ENCODE measurements around the gene SGIP1. TPM values are rescaled to one million over a fixed set of nuclear protein-coding genes. Genes with fewer than 3 reads are reported as not detected.

Gene SGIP1
- total and polyA plus RNA-seq, 9 donors = 1.7 to 3.1 (median 2.4) TPM

DNA sequence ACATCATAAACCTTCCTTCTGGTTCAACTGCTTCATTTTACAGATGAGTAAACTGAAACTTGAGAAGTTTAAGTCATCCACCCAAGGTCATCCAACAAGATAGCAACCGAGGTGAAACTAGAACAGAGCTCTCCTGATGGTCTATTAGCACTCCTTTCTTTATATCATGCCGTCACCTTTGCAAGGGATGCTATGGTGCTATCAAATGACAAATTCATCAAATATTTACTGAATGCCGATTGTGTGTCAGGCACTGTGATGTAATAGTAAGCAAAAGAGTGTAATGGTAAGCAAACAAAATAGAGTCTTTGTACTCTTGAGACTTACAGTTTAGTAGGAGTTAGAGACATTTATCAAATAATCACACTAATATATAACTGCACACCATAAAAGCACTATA, 14.0 kb upstream of the SGIP1 start:
- DNase-seq = no peak
- no peaks in the 10 kb centered on the region for H3K27me3 ChIP-seq (ENCODE audit: control insufficient read depth, insufficient read depth, low read length)
- no peak overlapping the region for H3K4me3 ChIP-seq (ENCODE audit: low read length)
- H3K9me3 ChIP-seq (replicated peaks; ENCODE audit: control insufficient read depth, low read depth, low read length) = no peaks in the 10 kb centered on the region
- H3K4me1 ChIP-seq (ENCODE audit: control insufficient read depth, insufficient read depth, low read length) = no peaks in the 10 kb centered on the region
- no peaks in the 10 kb centered on the region for H3K36me3 ChIP-seq (ENCODE audit: control insufficient read depth, insufficient read depth, low read length)
- no CpG with 5 or more reads among the region's 3 CpGs for WGBS (ENCODE audit: insufficient coverage)
- no peak overlapping the region for H3K27ac ChIP-seq (ENCODE audit: low read length)

GRCh38 chr1:66520655-66521054, 13.3 kb upstream of the SGIP1 start:
- Histone ChIP-seq H3K4me1 (ENCODE audit: control insufficient read depth, insufficient read depth, low read length) (no peaks in the 10 kb centered on the region), H3K4me3 (ENCODE audit: low read length) (no peak overlapping the region), H3K27me3 (ENCODE audit: control insufficient read depth, insufficient read depth, low read length) (no peaks in the 10 kb centered on the region), H3K27ac (ENCODE audit: low read length) (no peak overlapping the region), H3K36me3 (ENCODE audit: control insufficient read depth, insufficient read depth, low read length) (no peaks in the 10 kb centered on the region), H3K9me3 (replicated peaks; ENCODE audit: control insufficient read depth, low read depth, low read length) (no peaks in the 10 kb centered on the region)
- 69% methylated on average over 5 of the region's 6 CpGs for WGBS (ENCODE audit: insufficient coverage)
- no peak for DNase-seq

GRCh38 chr1:66521721-66522365, 12.1 kb upstream of the SGIP1 start:
- DNase-seq = no peak
- no CpG with 5 or more reads among the region's 3 CpGs for WGBS (ENCODE audit: insufficient coverage)

GRCh38 chr1:66523562-66523961, 10.4 kb upstream of the SGIP1 start:
- H3K4me3 ChIP-seq (ENCODE audit: low read length) = no peak overlapping the region
- no peaks in the 10 kb centered on the region for H3K9me3 ChIP-seq (replicated peaks; ENCODE audit: control insufficient read depth, low read depth, low read length)
- no peaks in the 10 kb centered on the region for H3K36me3 ChIP-seq (ENCODE audit: control insufficient read depth, insufficient read depth, low read length)
- H3K4me1 ChIP-seq (ENCODE audit: control insufficient read depth, insufficient read depth, low read length) = no peaks in the 10 kb centered on the region
- H3K27me3 ChIP-seq (ENCODE audit: control insufficient read depth, insufficient read depth, low read length) = no peaks in the 10 kb centered on the region
- no peak overlapping the region for H3K27ac ChIP-seq (ENCODE audit: low read length)
- DNase-seq = no peak

More at GRCh38 chr1:66521721-66522365, 12.1 kb upstream of the SGIP1 start:
- Histone ChIP-seq H3K4me3 (ENCODE audit: low read length) (no peak overlapping the region), H3K27ac (ENCODE audit: low read length) (no peak overlapping the region), H3K36me3 (ENCODE audit: control insufficient read depth, insufficient read depth, low read length) (no peaks in the 10 kb centered on the region), H3K4me1 (ENCODE audit: control insufficient read depth, insufficient read depth, low read length) (no peaks in the 10 kb centered on the region), H3K27me3 (ENCODE audit: control insufficient read depth, insufficient read depth, low read length) (no peaks in the 10 kb centered on the region), H3K9me3 (replicated peaks; ENCODE audit: control insufficient read depth, low read depth, low read length) (no peaks in the 10 kb centered on the region)

DNA sequence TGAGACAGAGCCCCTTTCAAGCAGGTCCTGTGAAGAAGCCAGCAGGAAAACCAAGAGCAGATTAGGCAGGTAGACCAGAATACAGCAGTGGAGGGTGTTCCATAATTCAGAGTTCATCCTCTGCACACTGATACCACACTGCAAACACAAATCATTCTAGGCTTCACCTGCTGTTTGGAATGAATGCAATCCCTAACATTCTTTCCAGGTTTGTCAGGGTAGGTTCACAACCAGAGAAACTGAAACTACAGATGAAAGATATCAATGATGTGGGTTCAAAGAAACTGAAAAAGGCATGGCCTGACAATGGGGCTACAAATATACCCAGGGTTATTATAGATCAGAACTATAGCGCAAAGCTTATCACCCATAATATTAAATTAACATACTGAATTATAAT, 8.9 kb upstream of the SGIP1 start:
- no peaks in the 10 kb centered on the region for H3K4me1 ChIP-seq (ENCODE audit: control insufficient read depth, insufficient read depth, low read length)
- no CpG with 5 or more reads among the region's 1 CpG for WGBS (ENCODE audit: insufficient coverage)
- H3K27ac ChIP-seq (ENCODE audit: low read length) = no peak overlapping the region
- no peaks in the 10 kb centered on the region for H3K9me3 ChIP-seq (replicated peaks; ENCODE audit: control insufficient read depth, low read depth, low read length)
- H3K36me3 ChIP-seq (ENCODE audit: control insufficient read depth, insufficient read depth, low read length) = no peaks in the 10 kb centered on the region
- no peak for DNase-seq
- H3K4me3 ChIP-seq (ENCODE audit: low read length) = no peak overlapping the region
- no peaks in the 10 kb centered on the region for H3K27me3 ChIP-seq (ENCODE audit: control insufficient read depth, insufficient read depth, low read length)

DNA sequence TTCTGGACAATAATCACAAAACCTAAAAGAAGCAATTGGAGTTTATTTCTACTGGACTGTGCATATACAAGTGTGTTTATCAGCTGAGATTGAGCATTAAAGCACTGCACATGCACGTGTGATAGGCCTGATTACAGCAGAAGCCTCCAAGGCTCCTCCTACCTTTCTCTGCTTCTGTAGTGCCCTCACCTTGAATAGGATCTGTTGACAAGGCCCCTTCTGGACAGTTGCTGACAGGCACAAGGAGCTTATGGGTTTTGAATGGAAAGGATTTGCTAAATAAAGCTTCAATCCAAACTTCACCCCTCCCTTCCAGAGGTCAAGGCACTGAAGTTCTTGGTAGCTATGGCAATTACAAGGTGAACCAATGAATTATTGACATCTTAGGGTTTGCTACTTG, 7.9 kb upstream of the SGIP1 start:
- DNase-seq = no peak
- Histone ChIP-seq H3K27me3 (ENCODE audit: control insufficient read depth, insufficient read depth, low read length) (no peaks in the 10 kb centered on the region), H3K36me3 (ENCODE audit: control insufficient read depth, insufficient read depth, low read length) (no peaks in the 10 kb centered on the region), H3K4me1 (ENCODE audit: control insufficient read depth, insufficient read depth, low read length) (no peaks in the 10 kb centered on the region), H3K4me3 (ENCODE audit: low read length) (no peak overlapping the region), H3K9me3 (replicated peaks; ENCODE audit: control insufficient read depth, low read depth, low read length) (no peaks in the 10 kb centered on the region), H3K27ac (ENCODE audit: low read length) (no peak overlapping the region)
- WGBS (ENCODE audit: insufficient coverage) = no CpG with 5 or more reads among the region's 1 CpG

- no peak for DNase-seq
- WGBS (ENCODE audit: insufficient coverage) = no CpG with 5 or more reads among the region's 2 CpGs
- Histone ChIP-seq H3K4me1 (ENCODE audit: control insufficient read depth, insufficient read depth, low read length) (no peaks in the 10 kb centered on the region), H3K27ac (ENCODE audit: low read length) (no peak overlapping the region), H3K9me3 (replicated peaks; ENCODE audit: control insufficient read depth, low read depth, low read length) (no peaks in the 10 kb centered on the region), H3K36me3 (ENCODE audit: control insufficient read depth, insufficient read depth, low read length) (no peaks in the 10 kb centered on the region), H3K4me3 (ENCODE audit: low read length) (no peak overlapping the region), H3K27me3 (ENCODE audit: control insufficient read depth, insufficient read depth, low read length) (no peaks in the 10 kb centered on the region)
Measured at GRCh38 chr1:66526991-66527390, 7.0 kb upstream of the SGIP1 start.

GRCh38 chr1:66527686-66528085, 6.3 kb upstream of the SGIP1 start:
- Histone ChIP-seq H3K9me3 (replicated peaks; ENCODE audit: control insufficient read depth, low read depth, low read length) (no peaks in the 10 kb centered on the region), H3K4me3 (ENCODE audit: low read length) (no peak overlapping the region), H3K27me3 (ENCODE audit: control insufficient read depth, insufficient read depth, low read length) (peaks cover 1% of the 10 kb centered on the region), H3K4me1 (ENCODE audit: control insufficient read depth, insufficient read depth, low read length) (peaks cover 2% of the 10 kb centered on the region), H3K36me3 (ENCODE audit: control insufficient read depth, insufficient read depth, low read length) (no peaks in the 10 kb centered on the region), H3K27ac (ENCODE audit: low read length) (no peak overlapping the region)
- 33% methylated on average over 1 of the region's 2 CpGs for WGBS (ENCODE audit: insufficient coverage)
- peak; percentile 27 for DNase-seq

GRCh38 chr1:66528580-66528979, 5.4 kb upstream of the SGIP1 start:
- no peaks in the 10 kb centered on the region for H3K9me3 ChIP-seq (replicated peaks; ENCODE audit: control insufficient read depth, low read depth, low read length)
- DNase-seq = no peak
- no peak overlapping the region for H3K4me3 ChIP-seq (ENCODE audit: low read length)
- no peak overlapping the region for H3K27ac ChIP-seq (ENCODE audit: low read length)
- no peaks in the 10 kb centered on the region for H3K36me3 ChIP-seq (ENCODE audit: control insufficient read depth, insufficient read depth, low read length)
- peaks cover 7% of the 10 kb centered on the region for H3K27me3 ChIP-seq (ENCODE audit: control insufficient read depth, insufficient read depth, low read length)
- WGBS (ENCODE audit: insufficient coverage) = no CpG with 5 or more reads among the region's 1 CpG
- peaks cover 9% of the 10 kb centered on the region for H3K4me1 ChIP-seq (ENCODE audit: control insufficient read depth, insufficient read depth, low read length)

DNA sequence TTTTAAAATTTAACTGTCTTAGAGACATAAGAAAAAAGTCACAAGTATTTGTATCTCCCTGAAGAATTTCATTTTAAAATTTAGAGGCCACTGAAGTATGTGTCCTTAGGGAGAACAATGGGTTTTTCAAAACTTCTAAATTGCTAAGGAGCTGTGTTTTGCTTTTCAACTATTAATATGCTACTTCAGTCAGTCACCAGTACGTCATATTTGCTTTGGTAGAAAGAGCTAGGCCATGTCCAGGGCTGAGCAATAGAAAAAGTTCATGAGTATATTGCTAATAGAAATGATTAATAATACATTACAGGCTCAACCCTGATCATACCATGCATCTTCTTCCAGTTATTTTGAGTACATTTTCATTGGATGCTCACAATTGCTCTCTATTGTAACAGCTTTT, 1.7 kb upstream of the SGIP1 start:
- H3K27ac ChIP-seq (ENCODE audit: low read length) = no peak overlapping the region
- H3K36me3 ChIP-seq (ENCODE audit: control insufficient read depth, insufficient read depth, low read length) = no peaks in the 10 kb centered on the region
- peaks cover 10% of the 10 kb centered on the region for H3K4me1 ChIP-seq (ENCODE audit: control insufficient read depth, insufficient read depth, low read length)
- peak; percentile 7 for DNase-seq
- no peak overlapping the region for H3K4me3 ChIP-seq (ENCODE audit: low read length)
- H3K9me3 ChIP-seq (replicated peaks; ENCODE audit: control insufficient read depth, low read depth, low read length) = no peaks in the 10 kb centered on the region
- H3K27me3 ChIP-seq (ENCODE audit: control insufficient read depth, insufficient read depth, low read length) = peaks cover 10% of the 10 kb centered on the region
- no CpG with 5 or more reads among the region's 1 CpG for WGBS (ENCODE audit: insufficient coverage)
